OCI-LY1 (cell line): ENCODE data around the gene HERC6.

ENCODE experiments used
- CTCF ChIP-seq: fragments of 200-600 bp; sonication (generic), shearing (Covaris generic); IDR thresholded peaks from 2 replicates; pipeline ENCODE4 v1.5.1; 2017; ENCODE audit warnings: mild to moderate bottlenecking, antibody characterized with exemption, low read length, moderate library complexity, mixed read lengths
- EZH2 ChIP-seq: fragments of 200-600 bp; sonication (generic), shearing (Covaris generic); IDR thresholded peaks from 2 replicates; pipeline ENCODE4 v1.8.0; 2017; ENCODE audit warnings: borderline replicate concordance, mixed run types, mild to moderate bottlenecking, antibody characterized with exemption, low read length, moderate library complexity, mixed read lengths

GRCh38 chr4:88353324-88353723 is 25.3 kb upstream of the HERC6 start:
- TF ChIP-seq CTCF (no peak), EZH2 (no peak)
